Measurements from ENCODE around the gene TRIM32. TPM values are rescaled to one million over a fixed set of nuclear protein-coding genes. Genes with fewer than 3 reads are reported as not detected.

The TRIM32 gene
- total RNA-seq, 2 experiments from 2014 or later: 11.4 to 13.9 TPM

DNA sequence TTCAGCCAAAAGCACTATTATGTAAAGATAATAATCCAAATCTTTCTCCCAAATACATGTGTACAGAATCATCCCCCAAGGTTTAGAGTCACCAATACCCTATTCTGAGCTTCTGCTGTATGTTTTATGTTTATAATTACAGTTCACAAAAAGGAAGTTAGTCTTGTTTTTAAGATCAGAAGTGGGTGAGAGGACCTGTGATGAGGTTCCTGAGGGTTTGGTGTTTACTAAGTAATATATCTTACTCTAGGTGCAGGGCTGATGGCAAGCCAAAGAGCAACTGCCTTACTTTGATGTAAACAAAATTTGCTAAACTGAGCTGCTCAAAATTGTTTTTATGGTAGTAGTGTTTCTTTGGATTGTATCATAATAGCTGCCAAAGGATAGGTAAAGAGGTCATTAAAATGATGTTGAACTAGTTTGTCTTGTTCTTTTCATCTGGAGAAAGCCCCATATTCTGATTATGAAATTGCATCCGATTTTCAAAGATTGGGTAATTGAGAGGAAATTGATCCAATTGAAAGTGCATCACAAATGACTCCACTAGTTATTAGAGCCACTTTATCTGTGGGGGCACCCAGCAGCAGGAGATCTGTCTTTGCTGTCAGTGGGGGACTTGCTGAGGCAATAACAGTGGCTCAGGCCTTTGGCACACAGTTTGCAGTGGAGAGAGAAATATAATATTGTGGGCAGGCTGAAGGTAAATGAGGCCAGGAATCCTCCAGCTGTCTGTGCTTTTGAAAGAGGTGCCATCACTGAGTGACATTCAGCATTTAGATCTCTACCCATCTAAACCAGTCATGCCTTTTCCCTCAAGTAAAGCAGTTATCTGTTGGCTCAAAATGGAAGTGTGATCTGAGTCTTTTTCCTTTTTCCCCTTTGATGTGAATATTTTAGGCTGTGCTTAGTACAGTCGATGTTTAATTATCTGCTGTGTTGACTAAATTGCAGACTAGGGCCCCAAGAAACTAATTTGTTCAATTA lies 14.1 kb downstream of the TRIM32 start:
- Histone ChIP-seq H3K4me1 (ENCODE audit: insufficient read depth, low read length, poor library complexity, severe bottlenecking) (no peaks in the 10 kb centered on the region), H3K4me2 (ENCODE audit: low read length) (no peak overlapping the region), H4K20me1 (ENCODE audit: insufficient read depth, low read length) (no peaks in the 10 kb centered on the region; the same call in 1 of the 2 replicates), H3K9me3 (ENCODE audit: low read length) (no peaks in the 10 kb centered on the region), H3K27ac (ENCODE audit: low read depth, low read length, poor library complexity, severe bottlenecking) (no peak overlapping the region), H2AFZ (ENCODE audit: low read length) (no peak overlapping the region), H3K79me2 (ENCODE audit: insufficient read depth, low read depth, low read length) (no peaks in the 10 kb centered on the region), H3K9me2 (ENCODE audit: insufficient read depth, low read length) (no peaks in the 10 kb centered on the region), H3K36me3 (ENCODE audit: insufficient read depth, low read length) (peaks cover 39% of the 10 kb centered on the region), H3K4me3 (ENCODE audit: low read depth, low read length, poor library complexity, severe bottlenecking) (no peak overlapping the region)
- TSS peak; percentile 21 for BruUV-seq (replicated peaks)
- ChIA-PET CTCF (ENCODE audit: unreplicated experiment) (no interaction called here), POLR2A (interaction anchor here (0.7 to 1.0 kb wide), 3 partner anchors 16 to 938 kb away, joined by 3 to 4 read pairs (median 3); no protein-coding TSS in a partner anchor)
- DNase-seq (ENCODE audit: low spot score): no peak
- intact Hi-C loops (cut with micrococcal nuclease; ENCODE audit: unreplicated experiment): no loop called here
- TF ChIP-seq, protein P1, sequence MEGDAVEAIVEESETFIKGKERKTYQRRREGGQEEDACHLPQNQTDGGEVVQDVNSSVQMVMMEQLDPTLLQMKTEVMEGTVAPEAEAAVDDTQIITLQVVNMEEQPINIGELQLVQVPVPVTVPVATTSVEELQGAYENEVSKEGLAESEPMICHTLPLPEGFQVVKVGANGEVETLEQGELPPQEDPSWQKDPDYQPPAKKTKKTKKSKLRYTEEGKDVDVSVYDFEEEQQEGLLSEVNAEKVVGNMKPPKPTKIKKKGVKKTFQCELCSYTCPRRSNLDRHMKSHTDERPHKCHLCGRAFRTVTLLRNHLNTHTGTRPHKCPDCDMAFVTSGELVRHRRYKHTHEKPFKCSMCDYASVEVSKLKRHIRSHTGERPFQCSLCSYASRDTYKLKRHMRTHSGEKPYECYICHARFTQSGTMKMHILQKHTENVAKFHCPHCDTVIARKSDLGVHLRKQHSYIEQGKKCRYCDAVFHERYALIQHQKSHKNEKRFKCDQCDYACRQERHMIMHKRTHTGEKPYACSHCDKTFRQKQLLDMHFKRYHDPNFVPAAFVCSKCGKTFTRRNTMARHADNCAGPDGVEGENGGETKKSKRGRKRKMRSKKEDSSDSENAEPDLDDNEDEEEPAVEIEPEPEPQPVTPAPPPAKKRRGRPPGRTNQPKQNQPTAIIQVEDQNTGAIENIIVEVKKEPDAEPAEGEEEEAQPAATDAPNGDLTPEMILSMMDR (conservative IDR thresholded peaks at IDR 0.05; ENCODE audit: low read length): no peak
- TF ChIP-seq EZH2phosphoT487 (IDR thresholded peaks at IDR 0.05; ENCODE audit: borderline replicate concordance, low read depth, low read length): no peak

DNA sequence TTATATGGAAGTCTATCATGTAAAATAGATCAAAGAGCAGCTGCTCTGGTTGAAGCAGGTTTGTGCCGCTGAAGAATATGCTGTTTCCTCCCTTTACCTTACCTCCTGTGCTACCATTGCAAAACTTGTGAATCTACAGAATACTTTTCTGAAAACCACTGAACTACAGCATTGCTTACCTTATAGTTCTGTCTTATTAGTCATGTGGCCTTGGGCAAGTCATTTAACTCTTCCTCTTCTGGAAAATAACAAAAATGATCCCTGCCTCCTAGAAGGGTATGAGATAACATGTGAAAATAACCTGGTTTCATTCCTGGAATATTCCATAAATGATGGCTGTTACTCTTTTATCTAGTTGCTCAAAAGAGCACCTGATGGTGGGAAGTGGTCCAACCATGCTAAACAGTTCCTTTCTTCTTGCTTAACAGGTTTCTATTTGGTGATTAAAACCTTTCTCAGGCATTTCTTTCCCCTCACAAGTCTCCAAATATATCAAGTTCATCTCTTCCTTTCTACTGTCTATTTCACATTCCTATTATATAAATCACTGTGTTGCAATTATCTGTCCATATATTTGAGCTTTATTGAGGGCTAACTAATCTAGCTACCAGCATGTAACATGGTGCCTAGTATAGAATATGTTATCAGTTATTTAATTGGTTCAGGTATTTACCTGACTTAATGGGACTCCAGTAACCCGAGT lies 15.0 kb downstream of the TRIM32 start:
- no peak for DNase-seq (ENCODE audit: low spot score)
- Histone ChIP-seq H3K4me2 (ENCODE audit: low read length) (no peak overlapping the region), H3K36me3 (ENCODE audit: insufficient read depth, low read length) (peaks cover 39% of the 10 kb centered on the region), H3K27ac (ENCODE audit: low read depth, low read length, poor library complexity, severe bottlenecking) (no peak overlapping the region), H3K79me2 (ENCODE audit: insufficient read depth, low read depth, low read length) (no peaks in the 10 kb centered on the region), H3K9me2 (ENCODE audit: insufficient read depth, low read length) (no peaks in the 10 kb centered on the region), H3K9me3 (ENCODE audit: low read length) (no peaks in the 10 kb centered on the region), H2AFZ (ENCODE audit: low read length) (no peak overlapping the region), H3K4me3 (ENCODE audit: low read depth, low read length, poor library complexity, severe bottlenecking) (no peak overlapping the region), H3K4me1 (ENCODE audit: insufficient read depth, low read length, poor library complexity, severe bottlenecking) (no peaks in the 10 kb centered on the region), H4K20me1 (ENCODE audit: insufficient read depth, low read length) (no peaks in the 10 kb centered on the region; the same call in 1 of the 2 replicates)
- CTCF ChIA-PET (ENCODE audit: unreplicated experiment): no interaction called here
- intact Hi-C loops (cut with micrococcal nuclease; ENCODE audit: unreplicated experiment): no loop called here
- POLR2A ChIA-PET: interaction anchor here (0.9 to 1.0 kb wide), 2 partner anchors 9 to 17 kb away, joined by 3 to 5 read pairs; no protein-coding TSS in a partner anchor
- TF ChIP-seq, protein P1 (conservative IDR thresholded peaks at IDR 0.05; ENCODE audit: low read length): no peak
- TF ChIP-seq EZH2phosphoT487 (IDR thresholded peaks at IDR 0.05; ENCODE audit: borderline replicate concordance, low read depth, low read length): no peak
- no TSS peak for BruUV-seq (replicated peaks)
